K562 (cell line): ENCODE results near the gene PRKG1. TPM values are rescaled to one million over a fixed set of nuclear protein-coding genes. Genes with fewer than 3 reads are reported as not detected.

Source experiments
- ATAC-seq: fragments of 200-7000 bp; cut with Tn5 transposase; 3 replicates; pipeline ENCODE4 v1.9.1; 2020; ENCODE audit warnings: moderate library complexity
- BruUV-seq: library from RNA; stranded (reverse); fragments of 400-500 nt; replicated peaks from 2 replicates; lab custom pipeline; 2021; lab: Mats Ljungman, UMichigan
- CTCF ChIA-PET: fragments of 300-600 bp; formaldehyde crosslinking; extraction: SDS; loops from one replicate; lab custom pipeline; 2021; ENCODE audit warnings: low intra/inter-chr PET ratio; lab: Yijun Ruan, JAX
- POLR2A ChIA-PET: fragments of 300-600, 350-650 bp; sonication (Branson Sonifier 250); formaldehyde crosslinking; extraction: SDS; loops from one replicate; lab custom pipeline; 2021; ENCODE audit warnings: antibody characterized with exemption, inconsistent platforms; lab: Yijun Ruan, JAX
- DNase-seq, 4 experiments: peaks; one replicate each; pipeline versions ENCODE4 v3.0.0 to v3.0.0-alpha.2; 2011 to 2018; ENCODE audit warnings: low spot score in 3 of 4, mixed read lengths in 3 of 4; ENCODE audit errors: extremely low read depth in 1 of 4
- FAIRE-seq: peaks from 2 replicates; lab custom pipeline; 2011; peaks lifted over from hg19 to GRCh38; lab: Jason Lieb, UNC
- H2AFZ ChIP-seq: 2 replicates; pipeline ENCODE4 v1.6.0; 2011; ENCODE audit warnings: low read depth, low read length, control low read depth, inconsistent platforms
- H3K27ac ChIP-seq: fragments of 200-600 bp; 3 replicates; pipeline ENCODE4 v1.8.0; 2011; ENCODE audit warnings: low read depth, mild to moderate bottlenecking, control low read depth, inconsistent platforms, low read length, moderate library complexity, mixed read lengths; ENCODE audit errors: extremely low read depth
- H3K27me3 ChIP-seq, 2 experiments: fragments of 300-600 bp in 1 of 2; 2 replicates in 1 of 2; 3 replicates in 1 of 2; pipeline versions ENCODE4 v1.6.0 to v1.8.0; 2011; ENCODE audit warnings: inconsistent platforms in 2 of 2, low read length in 2 of 2, mild to moderate bottlenecking in 1 of 2, mixed read lengths in 1 of 2, moderate library complexity in 1 of 2; ENCODE audit not compliant: control insufficient read depth in 2 of 2, insufficient read depth in 2 of 2
- H3K36me3 ChIP-seq: fragments of 300-600 bp; 3 replicates; pipeline ENCODE4 v1.8.0; 2011; ENCODE audit warnings: mild to moderate bottlenecking, low read length, inconsistent platforms; ENCODE audit not compliant: control insufficient read depth, insufficient read depth
- H3K4me1 ChIP-seq, 2 experiments: fragments of 200-600 bp in 1 of 2; replicated peaks in 1 of 2; 2 replicates in 1 of 2; 3 replicates in 1 of 2; pipeline versions ENCODE4 v1.5.1 to v1.8.0; 2011; ENCODE audit warnings: inconsistent platforms in 2 of 2, low read length in 2 of 2, mild to moderate bottlenecking in 1 of 2, mixed read lengths in 1 of 2, moderate library complexity in 1 of 2; ENCODE audit not compliant: control insufficient read depth in 2 of 2, insufficient read depth in 2 of 2
- H3K4me2 ChIP-seq: 2 replicates; pipeline ENCODE4 v1.6.1; 2011; ENCODE audit warnings: low read length, control low read depth, inconsistent platforms, mixed read lengths; ENCODE audit not compliant: insufficient read depth
- H3K4me3 ChIP-seq: fragments of 200-600 bp; sonication (generic), shearing (Covaris generic); 2 replicates; pipeline ENCODE4 v1.5.1; 2016; ENCODE audit warnings: control low read depth, inconsistent platforms
- H3K79me2 ChIP-seq: fragments of 200-600 bp; 3 replicates; pipeline ENCODE4 v1.8.0; 2011; ENCODE audit warnings: low read length, inconsistent platforms; ENCODE audit not compliant: control insufficient read depth, insufficient read depth
- H3K9ac ChIP-seq, 2 experiments: 2 replicates each; pipeline versions ENCODE4 v1.6.0 to v1.6.1; 2011; ENCODE audit warnings: low read depth in 2 of 2, low read length in 2 of 2, control low read depth in 1 of 2, inconsistent platforms in 1 of 2, mild to moderate bottlenecking in 1 of 2, mixed read lengths in 1 of 2; ENCODE audit not compliant: insufficient read depth in 1 of 2
- H3K9me1 ChIP-seq: one replicate; pipeline ENCODE4 v1.6.0; 2011; ENCODE audit warnings: inconsistent platforms, mild to moderate bottlenecking, low read length, moderate library complexity; ENCODE audit not compliant: control insufficient read depth, insufficient read depth
- H3K9me3 ChIP-seq: replicated peaks from 2 replicates; pipeline ENCODE4 v1.5.1; 2011; ENCODE audit warnings: low read depth, low read length, inconsistent platforms; ENCODE audit not compliant: control insufficient read depth, insufficient read depth
- H4K20me1 ChIP-seq: replicated peaks from 2 replicates; pipeline ENCODE4 v1.6.1; 2011; ENCODE audit warnings: low read length, inconsistent platforms, mixed read lengths; ENCODE audit not compliant: control insufficient read depth, insufficient read depth
- ARID1B ChIP-seq: fragments of 450-650 bp; IDR thresholded peaks from 2 replicates; pipeline ENCODE4 v1.6.1; 2016; ENCODE audit warnings: antibody characterized with exemption, mild to moderate bottlenecking, inconsistent platforms
- CBX1 ChIP-seq: sonication (generic); IDR thresholded peaks from 2 replicates; pipeline ENCODE4 v1.6.1; 2016; ENCODE audit warnings: antibody characterized with exemption, low read depth, mild to moderate bottlenecking
- GATA2 ChIP-seq: sonication (generic); formaldehyde crosslinking; IDR thresholded peaks from 2 replicates; pipeline ENCODE4 v1.4.0; 2020; ENCODE audit warnings: mild to moderate bottlenecking, missing genetic modification reagents
- MXI1 ChIP-seq: IDR thresholded peaks from 2 replicates; pipeline ENCODE4 v1.6.1; 2011; ENCODE audit warnings: low read depth, mild to moderate bottlenecking, improper control_type of control experiment, low read length
- RBM34 ChIP-seq: fragments of 200-400 bp; formaldehyde crosslinking; IDR thresholded peaks from 2 replicates; pipeline ENCODE4 v1.6.1; 2018; ENCODE audit warnings: low read length, borderline replicate concordance; ENCODE audit not compliant: insufficient read depth
- RBM39 ChIP-seq: fragments of 200-400 bp; formaldehyde crosslinking; optimal IDR thresholded peaks from 2 replicates; pipeline ENCODE3; 2018; ENCODE audit warnings: low read depth, low read length
- SOX6 ChIP-seq: fragments of 450-650 bp; IDR thresholded peaks from 2 replicates; pipeline ENCODE4 v1.6.1; 2014; ENCODE audit warnings: mild to moderate bottlenecking
- TBL1XR1 ChIP-seq, 2 experiments: IDR thresholded peaks; 2 replicates each; pipeline ENCODE4 v1.6.1; 2012; ENCODE audit warnings: improper control_type of control experiment in 2 of 2, low read length in 2 of 2, mild to moderate bottlenecking in 1 of 2
- ZBTB11 ChIP-seq, 3 experiments: fragments of 200-800 bp in 1 of 3; fragments of 250-450 bp in 1 of 3; fragments of 450-650 bp in 1 of 3; sonication (Bioruptor Pico) in 1 of 3; sonication (Bioruptor generic) in 1 of 3; formaldehyde crosslinking in 1 of 3; IDR thresholded peaks; 2 replicates each; pipeline versions ENCODE4 v1.6.1 to v1.8.0; 2016 to 2022; ENCODE audit warnings: mild to moderate bottlenecking in 2 of 3, missing genetic modification characterization in 2 of 3, missing compliant biosample characterization in 1 of 3, moderate library complexity in 1 of 3
- ZMIZ1 ChIP-seq, 2 experiments: fragments of 150-350 bp in 1 of 2; IDR thresholded peaks; 2 replicates each; pipeline ENCODE4 v1.6.1; 2012 to 2016; ENCODE audit warnings: low read depth in 2 of 2, low read length in 2 of 2, mild to moderate bottlenecking in 1 of 2, moderate library complexity in 1 of 2
- ZNF197 ChIP-seq: fragments of 200-800 bp; sonication (Bioruptor generic); IDR thresholded peaks from 2 replicates; pipeline ENCODE4 v1.6.1; 2016; ENCODE audit warnings: low read depth, missing genetic modification characterization, missing compliant biosample characterization
- WGBS: fragments of 100-300 bp; shearing (Covaris generic); methylation state at CpG from one replicate; pipeline ENCODE4 v1.1.6; 2016; ENCODE audit warnings: low coverage, mixed read lengths; ENCODE audit not compliant: insufficient coverage; ENCODE audit errors: missing lambda C conversion rate; 5-methylcytosine and 5-hydroxymethylcytosine counted together
- in situ Hi-C: fragments of 300-500 bp; cut with MboI; formaldehyde crosslinking; loops from 4 replicates; pipeline ENCODE4 v1.15.0; 2018; ENCODE audit warnings: inconsistent platforms, mixed read lengths
- intact Hi-C: fragments of 100-400 bp; cut with micrococcal nuclease; formaldehyde crosslinking; loops from 2 replicates; pipeline ENCODE4 v1.14.2; 2022
- polyA plus RNA-seq, 8 experiments: library from polyadenylated mRNA; depleted of rRNA in 4 of 8; stranded (reverse) in 5 of 8; unstranded in 3 of 8; fragments of >200 nt; fragmentation: Nextera tagmentation in 2 of 8; fragmentation: Illumina TruSeq in 1 of 8; extraction: Ambion mirVana in 2 of 8; extraction: Trizol in 1 of 8; gene quantifications; 2 replicates each; pipeline versions ENCODE4 v1.2.1 to v1.2.3, GENCODE V29; 2011 to 2014; ENCODE audit warnings: inconsistent platforms in 1 of 8, missing spikeins in 1 of 8
- total RNA-seq, 7 experiments: library from RNA; depleted of rRNA in 6 of 7; stranded (reverse); fragments of >200 nt in 6 of 7; fragmentation: Illumina TruSeq in 2 of 7; extraction: Trizol in 2 of 7; gene quantifications; 2 replicates each; pipeline versions ENCODE4 v1.2.1 to v1.2.3, GENCODE V29; 2011 to 2021; ENCODE audit warnings: low replicate concordance in 1 of 7

Gene PRKG1
- total and polyA plus RNA-seq, 9 of the 15 experiments (the other 6 are each of a cell fraction or from before 2014, with no cell fraction given) = 0.22 TPM; not detected in 8

- Histone ChIP-seq H2AFZ (no peak overlapping the region), H3K9me1 (no peaks in the 10 kb centered on the region), H3K27ac (no peak overlapping the region), H3K4me3 (no peak overlapping the region), H3K4me2 (no peak overlapping the region), H3K79me2 (no peaks in the 10 kb centered on the region), H3K36me3 (no peaks in the 10 kb centered on the region), H4K20me1 (no peaks in the 10 kb centered on the region), H3K9ac (no peak overlapping the region), H3K4me1 (no peaks in the 10 kb centered on the region), H3K27me3 (no peaks in the 10 kb centered on the region), H3K9me3 (no peaks in the 10 kb centered on the region; the same call in none of the 2 replicates)
- in situ Hi-C loops (no loop called here), intact Hi-C loops (no loop called here)
- CTCF ChIA-PET = no interaction called here
- no TSS peak for BruUV-seq
- ATAC-seq (no peak), DNase-seq (no peak), FAIRE-seq (no peak)
- 0% methylated on average over 4 of the region's 4 CpGs for WGBS
- POLR2A ChIA-PET = no interaction called here
- TF ChIP-seq MXI1 (no peak), RBM34 (no peak), SOX6 (no peak), ZBTB11 (CRISPR knock-in tag; IDR thresholded peaks at IDR 0.05) (no peak), ZNF197 (no peak), GATA2 (CRISPR knock-in tag) (no peak), ZMIZ1 (IDR thresholded peaks at IDR 0.05; ENCODE audit: low read depth in 2 of 2, low read length in 2 of 2) (no peak), ARID1B (no peak), TBL1XR1 (IDR thresholded peaks at IDR 0.05; ENCODE audit: low read length in 2 of 2) (no peak), CBX1 (no peak), RBM39 (no peak)
These were observed 1226.5 kb downstream of the PRKG1 start for GRCh38 chr10:52300599-52301277.
